ENCODE results near the gene BANF1.

DNA sequence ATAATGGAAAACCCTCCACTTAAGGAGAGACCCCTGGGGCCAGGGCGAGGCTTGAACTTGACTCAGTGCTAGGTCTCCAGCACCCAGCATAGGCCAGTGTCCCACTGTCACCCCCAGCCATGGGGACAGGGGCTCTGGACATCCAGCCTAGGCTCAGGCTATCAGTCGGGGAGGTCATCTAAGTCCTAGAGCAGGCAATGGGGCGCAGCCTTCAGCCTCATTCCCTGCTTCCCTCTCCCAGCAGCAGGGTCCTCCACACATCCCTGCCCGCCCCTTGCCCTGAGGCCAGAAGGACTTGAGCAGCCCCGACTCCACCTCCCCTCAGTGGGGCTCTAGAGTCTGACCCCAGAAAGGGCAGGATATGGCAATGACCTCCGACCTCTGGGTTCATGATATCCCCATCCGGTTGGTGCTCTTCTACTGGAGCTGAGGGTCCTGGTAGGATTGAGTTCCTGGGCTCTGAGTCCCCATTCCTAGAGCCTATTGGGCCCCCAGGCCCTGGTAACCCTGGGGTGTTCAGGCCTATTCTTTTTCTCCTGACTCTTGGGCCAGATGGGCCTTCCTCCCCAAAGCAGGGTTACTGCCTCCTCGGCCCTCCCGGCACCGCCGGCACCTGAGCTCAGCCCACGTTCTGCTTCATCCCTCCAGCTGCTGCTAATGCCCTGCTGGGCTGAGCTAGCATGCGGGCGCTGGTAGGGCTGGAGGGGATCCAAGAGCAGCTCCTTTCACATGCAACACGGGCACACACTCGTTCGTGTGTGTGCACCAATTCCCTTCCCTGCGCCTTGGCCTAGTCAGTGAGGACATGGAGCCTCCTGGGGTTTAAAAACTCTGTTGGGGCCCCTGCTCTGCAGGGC is 13.9 kb downstream of the BANF1 start:
- no peak for TF ChIP-seq EZH2phosphoT487 (IDR thresholded peaks at IDR 0.05; ENCODE audit: borderline replicate concordance, low read length)
- TF ChIP-seq, protein P1, sequence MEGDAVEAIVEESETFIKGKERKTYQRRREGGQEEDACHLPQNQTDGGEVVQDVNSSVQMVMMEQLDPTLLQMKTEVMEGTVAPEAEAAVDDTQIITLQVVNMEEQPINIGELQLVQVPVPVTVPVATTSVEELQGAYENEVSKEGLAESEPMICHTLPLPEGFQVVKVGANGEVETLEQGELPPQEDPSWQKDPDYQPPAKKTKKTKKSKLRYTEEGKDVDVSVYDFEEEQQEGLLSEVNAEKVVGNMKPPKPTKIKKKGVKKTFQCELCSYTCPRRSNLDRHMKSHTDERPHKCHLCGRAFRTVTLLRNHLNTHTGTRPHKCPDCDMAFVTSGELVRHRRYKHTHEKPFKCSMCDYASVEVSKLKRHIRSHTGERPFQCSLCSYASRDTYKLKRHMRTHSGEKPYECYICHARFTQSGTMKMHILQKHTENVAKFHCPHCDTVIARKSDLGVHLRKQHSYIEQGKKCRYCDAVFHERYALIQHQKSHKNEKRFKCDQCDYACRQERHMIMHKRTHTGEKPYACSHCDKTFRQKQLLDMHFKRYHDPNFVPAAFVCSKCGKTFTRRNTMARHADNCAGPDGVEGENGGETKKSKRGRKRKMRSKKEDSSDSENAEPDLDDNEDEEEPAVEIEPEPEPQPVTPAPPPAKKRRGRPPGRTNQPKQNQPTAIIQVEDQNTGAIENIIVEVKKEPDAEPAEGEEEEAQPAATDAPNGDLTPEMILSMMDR (conservative IDR thresholded peaks at IDR 0.05; ENCODE audit: low read depth, low read length): no peak
- TF ChIP-seq EZH2 (IDR thresholded peaks at IDR 0.05; ENCODE audit: low read length, unreplicated experiment): no peak

Data from PC-3 (cell line).